ENCODE results near the gene TEX44.
A peak's percentile ranks its signal among the peaks of the same experiment; 100 is the strongest.

Gene TEX44

DNA sequence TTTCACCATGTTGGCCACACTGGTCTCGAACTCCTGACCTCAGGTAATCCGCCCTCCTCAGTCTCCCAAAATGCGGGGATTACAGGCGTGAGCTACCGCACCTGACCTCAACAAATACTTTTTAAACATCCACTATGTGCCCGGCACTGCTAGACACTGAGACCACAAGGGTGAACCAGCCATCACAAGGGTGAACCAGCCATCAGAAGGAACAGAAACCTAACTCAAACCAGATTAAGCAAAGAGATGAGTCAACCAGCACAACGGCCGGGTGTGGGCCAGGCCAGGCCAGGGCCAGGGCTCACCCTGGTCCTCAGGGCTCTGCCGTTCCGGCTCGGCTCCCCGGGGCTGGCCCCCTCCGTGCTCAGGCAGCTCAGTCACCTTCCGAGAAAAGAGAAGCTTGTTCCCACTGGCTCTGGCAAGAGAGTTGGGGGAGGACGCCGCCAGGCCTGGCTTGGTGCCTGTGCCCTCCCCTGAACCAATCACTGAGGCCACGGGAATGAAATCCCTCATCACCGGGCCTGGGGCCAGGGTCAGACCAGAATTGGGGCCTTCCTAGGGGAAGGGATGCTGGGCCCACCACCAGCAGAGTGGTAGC is 4.4 kb downstream of the TEX44 start:
- TF ChIP-seq CEBPB (IDR thresholded peaks at IDR 0.05) = no peak
- no peak for TF ChIP-seq RAD21 (IDR thresholded peaks at IDR 0.05; ENCODE audit: low read depth)

DNA sequence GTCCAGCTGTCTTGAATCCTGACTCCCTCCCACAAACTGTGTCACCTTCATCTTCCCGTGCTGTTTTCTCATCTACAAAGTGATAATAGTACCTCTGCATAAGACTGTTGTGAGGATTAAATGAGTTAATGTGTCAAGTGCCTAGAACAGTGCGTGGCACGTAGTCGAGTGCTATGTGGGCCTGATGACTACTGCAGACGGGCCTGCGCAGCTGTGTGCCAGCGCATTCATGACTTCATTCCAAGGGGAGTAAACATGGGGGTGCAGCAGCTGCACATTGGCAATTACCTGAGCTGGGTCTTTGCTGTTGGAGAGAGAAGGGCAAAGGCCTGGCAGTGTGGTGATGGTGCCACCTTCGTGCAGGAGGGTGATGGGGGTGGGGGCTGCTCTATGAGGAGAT is 5.0 kb downstream of the TEX44 start:
- no peak for TF ChIP-seq YY1 (IDR thresholded peaks at IDR 0.05; ENCODE audit: low read depth)
- no peak for TF ChIP-seq TAF1 (IDR thresholded peaks at IDR 0.05; ENCODE audit: low read depth)
- no peak for TF ChIP-seq TCF12 (IDR thresholded peaks at IDR 0.05; ENCODE audit: low read depth)
- no peak for TF ChIP-seq ZBTB7A (IDR thresholded peaks at IDR 0.05; ENCODE audit: low read depth)
- TF ChIP-seq FOXM1 (IDR thresholded peaks at IDR 0.05; ENCODE audit: borderline replicate concordance, low read depth) = no peak
- no peak for TF ChIP-seq REST (IDR thresholded peaks at IDR 0.05; ENCODE audit: low read depth)
- TF ChIP-seq CREB1 (IDR thresholded peaks at IDR 0.05; ENCODE audit: low read depth) = no peak

DNA sequence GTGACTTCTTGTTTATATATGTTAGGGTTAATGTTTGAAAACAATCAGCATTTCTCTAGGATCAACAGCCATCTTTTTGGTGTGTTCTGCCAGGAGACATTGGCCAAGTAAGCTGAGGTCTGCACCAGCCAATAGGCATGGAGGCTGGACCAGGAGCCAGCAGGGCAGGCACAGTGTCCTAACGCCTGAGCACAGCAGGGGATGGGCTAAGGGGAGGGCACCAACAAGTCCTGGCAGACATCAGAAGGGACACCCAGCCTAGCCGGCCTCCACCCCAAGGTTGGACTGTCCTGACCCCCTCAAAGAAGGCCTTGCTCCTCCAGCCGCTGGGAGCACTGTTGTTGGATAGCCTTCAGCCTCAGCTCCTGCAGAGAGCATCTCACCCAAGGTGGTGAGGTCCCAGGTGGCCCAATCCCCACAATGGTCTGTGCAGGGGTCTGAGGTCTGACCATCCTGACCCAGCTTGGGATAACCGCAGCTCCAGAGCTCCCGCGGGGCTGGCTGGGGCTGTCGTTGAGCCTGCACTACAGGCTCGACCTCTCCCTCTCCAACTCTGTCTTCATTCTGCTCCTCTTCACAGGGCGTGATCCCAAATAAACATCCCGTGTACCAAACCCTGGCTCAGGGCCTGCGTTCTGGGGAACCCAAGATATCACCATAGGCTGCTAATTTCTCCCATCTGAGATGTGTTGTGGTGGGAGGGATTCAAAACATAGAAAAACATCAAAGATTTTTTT is 8.1 kb downstream of the TEX44 start:
- TF ChIP-seq NFIC (IDR thresholded peaks at IDR 0.05) = no peak
- TF ChIP-seq YY1 (IDR thresholded peaks at IDR 0.05; ENCODE audit: low read depth) = no peak
- no peak for TF ChIP-seq EP300 (IDR thresholded peaks at IDR 0.05; ENCODE audit: borderline replicate concordance)
- TF ChIP-seq EGR1 (IDR thresholded peaks at IDR 0.05) = no peak
- no peak for TF ChIP-seq CEBPB (IDR thresholded peaks at IDR 0.05)
- TF ChIP-seq CREB1 (IDR thresholded peaks at IDR 0.05; ENCODE audit: low read depth) = no peak
- TF ChIP-seq REST (IDR thresholded peaks at IDR 0.05; ENCODE audit: low read depth) = no peak
- TF ChIP-seq TCF12 (IDR thresholded peaks at IDR 0.05; ENCODE audit: low read depth) = no peak
- TF ChIP-seq TAF1 (IDR thresholded peaks at IDR 0.05; ENCODE audit: low read depth) = no peak
- TF ChIP-seq TEAD4 (IDR thresholded peaks at IDR 0.05) = no peak
- no peak for TF ChIP-seq ZBTB7A (IDR thresholded peaks at IDR 0.05; ENCODE audit: low read depth)
- no peak for TF ChIP-seq MAX (IDR thresholded peaks at IDR 0.05)
- TF ChIP-seq RAD21 (IDR thresholded peaks at IDR 0.05; ENCODE audit: low read depth) = no peak
- no peak for TF ChIP-seq FOXM1 (IDR thresholded peaks at IDR 0.05; ENCODE audit: borderline replicate concordance, low read depth)
- TF ChIP-seq, protein P1, sequence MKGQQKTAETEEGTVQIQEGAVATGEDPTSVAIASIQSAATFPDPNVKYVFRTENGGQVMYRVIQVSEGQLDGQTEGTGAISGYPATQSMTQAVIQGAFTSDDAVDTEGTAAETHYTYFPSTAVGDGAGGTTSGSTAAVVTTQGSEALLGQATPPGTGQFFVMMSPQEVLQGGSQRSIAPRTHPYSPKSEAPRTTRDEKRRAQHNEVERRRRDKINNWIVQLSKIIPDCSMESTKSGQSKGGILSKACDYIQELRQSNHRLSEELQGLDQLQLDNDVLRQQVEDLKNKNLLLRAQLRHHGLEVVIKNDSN (IDR thresholded peaks at IDR 0.05) = no peak

DNA sequence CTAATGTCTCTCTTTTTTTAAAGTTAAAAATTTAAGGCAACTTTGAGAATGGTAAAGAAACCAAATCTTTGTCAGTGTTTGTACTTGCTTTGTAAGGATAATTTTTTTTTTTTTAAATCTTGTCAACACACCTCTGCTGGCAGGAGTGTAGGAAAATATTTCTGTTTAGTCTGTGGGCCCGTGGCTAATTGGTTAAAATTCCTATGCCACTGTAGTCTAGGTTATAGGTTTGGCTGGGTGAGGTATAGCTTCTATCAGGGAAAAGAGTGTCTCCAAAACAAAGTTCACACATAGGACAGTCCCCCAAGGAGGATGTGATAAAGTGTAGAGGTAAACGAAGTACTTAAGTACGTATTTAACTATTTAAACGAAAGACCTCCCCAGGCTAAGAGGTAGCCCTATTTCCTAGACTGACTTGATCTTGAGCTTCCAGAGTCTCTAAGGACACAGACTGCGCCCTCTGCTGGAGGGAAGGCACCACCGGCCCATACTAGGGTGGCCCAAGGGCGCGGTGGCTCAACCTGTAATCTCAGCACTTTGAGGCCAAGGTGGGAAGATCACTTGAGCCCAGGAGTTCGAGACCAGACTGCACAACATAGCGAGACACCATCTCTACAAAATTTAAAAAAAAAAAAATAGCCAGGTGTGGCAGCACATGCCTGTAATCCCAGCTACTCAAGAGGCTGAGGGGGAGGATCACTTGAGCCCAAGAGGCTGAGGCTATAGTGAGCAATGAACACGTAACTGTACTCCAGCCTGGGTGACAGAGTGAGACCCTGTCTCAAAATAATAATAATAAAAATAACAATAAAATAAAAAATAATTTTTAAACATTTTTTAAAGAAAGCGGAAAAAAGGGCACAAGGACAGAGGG is 8.9 kb downstream of the TEX44 start:
- TF ChIP-seq RAD21 (IDR thresholded peaks at IDR 0.05; ENCODE audit: low read depth) = peak; percentile 65
- TF ChIP-seq TEAD4 (IDR thresholded peaks at IDR 0.05) = no peak
- TF ChIP-seq NFIC (IDR thresholded peaks at IDR 0.05) = no peak
- no peak for TF ChIP-seq CEBPB (IDR thresholded peaks at IDR 0.05)

DNA sequence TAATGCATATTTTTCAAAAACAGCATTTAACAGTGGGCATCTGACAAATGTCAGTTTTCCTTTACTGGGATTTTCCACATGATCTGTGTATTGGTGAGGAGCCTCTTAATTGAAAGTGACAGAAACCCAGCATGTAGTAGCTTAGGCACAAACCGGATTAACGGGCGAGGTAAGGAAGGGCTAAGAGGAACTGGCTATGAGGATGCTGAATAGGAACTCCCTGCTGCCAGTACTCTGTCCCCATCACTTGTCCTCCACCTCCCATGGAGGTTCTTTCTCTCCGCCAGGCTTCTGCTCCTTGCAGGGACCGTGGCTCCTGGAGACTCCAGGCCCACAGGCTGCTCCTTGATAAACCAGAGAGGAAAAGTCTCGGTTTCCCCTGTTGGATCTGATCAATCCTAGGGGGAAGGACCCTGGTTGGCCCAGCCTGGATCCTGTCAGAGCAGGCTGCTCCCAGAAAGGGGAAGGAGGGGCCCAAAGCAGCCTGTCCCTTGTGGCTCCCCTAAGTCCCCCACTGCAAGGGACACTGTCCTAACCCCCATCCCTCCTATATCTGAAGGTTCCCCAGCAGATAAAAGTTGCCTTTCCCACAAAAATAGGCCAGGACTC is 10.3 kb downstream of the TEX44 start:
- TF ChIP-seq MAX (IDR thresholded peaks at IDR 0.05) (no peak), FOXM1 (IDR thresholded peaks at IDR 0.05; ENCODE audit: borderline replicate concordance, low read depth) (no peak), CREB1 (IDR thresholded peaks at IDR 0.05; ENCODE audit: low read depth) (no peak), CEBPB (IDR thresholded peaks at IDR 0.05) (no peak), ZBTB7A (IDR thresholded peaks at IDR 0.05; ENCODE audit: low read depth) (no peak)
- TF ChIP-seq, protein P1 (IDR thresholded peaks at IDR 0.05) = no peak
